NCI-H748 (cell line): ENCODE measurements around the gene ZBTB46.

Experiments
- DNase-seq: peaks from one replicate; lab custom pipeline; 2025; ENCODE audit not compliant: unreplicated experiment; lab: John Stamatoyannopoulos, UW

ZBTB46 gene

GRCh38 chr20:63748070-63748933 lies 82.8 kb downstream of the ZBTB46 start:
- DNase-seq: no peak

- no peak for DNase-seq
Measured at GRCh38 chr20:63747622-63748069, 83.4 kb downstream of the ZBTB46 start.

GRCh38 chr20:63746751-63747315 lies 84.2 kb downstream of the ZBTB46 start:
- DNase-seq: no peak

GRCh38 chr20:63745961-63746731 lies 84.9 kb downstream of the ZBTB46 start:
- DNase-seq: no peak

- no peak for DNase-seq
Measured at GRCh38 chr20:63745424-63745805, 85.6 kb downstream of the ZBTB46 start.

GRCh38 chr20:63744574-63745423 lies 86.3 kb downstream of the ZBTB46 start:
- DNase-seq: no peak

GRCh38 chr20:63744158-63744557 lies 86.9 kb downstream of the ZBTB46 start:
- no peak for DNase-seq

GRCh38 chr20:63743210-63743970 lies 87.7 kb downstream of the ZBTB46 start:
- no peak for DNase-seq

GRCh38 chr20:63742381-63743024 lies 88.6 kb downstream of the ZBTB46 start:
- DNase-seq: no peak

GRCh38 chr20:63741676-63742380 lies 89.2 kb downstream of the ZBTB46 start:
- no peak for DNase-seq

GRCh38 chr20:63741354-63741675 lies 89.7 kb downstream of the ZBTB46 start:
- DNase-seq: no peak

- DNase-seq: peak; percentile 73
Measured at GRCh38 chr20:63740627-63741353, 90.3 kb downstream of the ZBTB46 start.

- peak; percentile 58 for DNase-seq
Measured at GRCh38 chr20:63740070-63740626, 90.9 kb downstream of the ZBTB46 start.

- peak; percentile 76 for DNase-seq
Measured at GRCh38 chr20:63739130-63740069, 91.7 kb downstream of the ZBTB46 start, which contains the start of gene SLC2A4RG. TSS of gene SLC2A4RG (plus strand) at chr20:63739776. CDS start at chr20:63739913, 137 bp downstream.

- DNase-seq: peak; percentile 61
Measured at GRCh38 chr20:63738687-63739129, 92.4 kb downstream of the ZBTB46 start.

- DNase-seq: peak; percentile 16
Measured at GRCh38 chr20:63737945-63738686, 92.9 kb downstream of the ZBTB46 start.
